KG1 (cell line): ENCODE results near the gene DPYSL4.

ENCODE experiments used
- DNase-seq: peaks from one replicate; lab custom pipeline; 2025; lab: John Stamatoyannopoulos, UW

Gene DPYSL4

DNA sequence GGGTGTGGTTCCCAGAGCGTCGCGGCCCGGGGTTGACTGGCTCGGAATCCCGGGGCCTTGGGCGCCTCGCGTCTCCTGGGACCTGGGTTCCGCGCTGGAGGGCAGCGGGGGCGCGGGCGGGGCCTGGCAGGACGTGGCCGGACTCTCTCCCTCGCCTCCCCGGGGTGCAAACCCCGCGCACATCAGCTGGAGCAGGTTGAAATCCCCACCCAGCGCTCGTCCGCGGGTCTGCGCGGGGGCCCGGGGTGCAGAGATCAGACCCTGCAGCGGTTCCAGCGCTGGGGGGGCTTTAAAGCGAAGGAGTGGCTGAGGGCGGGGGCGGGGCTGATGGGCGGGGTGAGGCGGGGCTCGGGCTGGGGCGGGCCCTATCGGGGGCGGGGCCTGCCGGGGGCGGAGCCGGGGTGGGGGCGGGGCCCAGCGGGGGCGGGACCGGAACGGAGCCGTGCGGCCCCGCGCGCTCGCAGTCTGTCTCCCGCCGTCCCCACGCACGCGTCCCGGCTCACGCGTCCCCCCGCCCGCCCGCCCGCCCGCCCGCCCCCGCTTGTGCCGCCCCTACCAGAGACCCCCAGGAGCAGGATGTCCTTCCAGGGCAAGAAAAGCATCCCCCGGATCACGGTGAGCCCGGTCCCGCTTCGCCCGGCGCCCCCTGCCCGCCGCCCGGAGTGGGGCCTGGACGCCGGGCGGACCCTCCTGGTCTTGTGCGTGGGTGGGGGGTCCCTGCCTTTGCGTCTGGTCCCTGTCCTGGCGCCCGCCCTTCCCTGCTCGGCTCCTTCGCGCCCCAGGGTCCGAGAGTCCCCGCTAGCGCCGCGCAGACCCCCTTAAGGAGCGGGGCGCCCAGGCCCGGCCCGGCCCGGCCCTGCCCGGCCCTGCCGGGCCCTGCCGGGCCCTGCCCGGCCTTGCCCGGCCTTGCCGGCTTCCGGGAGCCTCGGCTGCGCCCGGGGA lies at the start of gene DPYSL4:
Gene DPYSL4, plus strand, starts transcription at position 461 of the 942 bp plus-strand sequence. Its CDS starts 116 bp downstream, at position 577.
- no peak for DNase-seq

DNA sequence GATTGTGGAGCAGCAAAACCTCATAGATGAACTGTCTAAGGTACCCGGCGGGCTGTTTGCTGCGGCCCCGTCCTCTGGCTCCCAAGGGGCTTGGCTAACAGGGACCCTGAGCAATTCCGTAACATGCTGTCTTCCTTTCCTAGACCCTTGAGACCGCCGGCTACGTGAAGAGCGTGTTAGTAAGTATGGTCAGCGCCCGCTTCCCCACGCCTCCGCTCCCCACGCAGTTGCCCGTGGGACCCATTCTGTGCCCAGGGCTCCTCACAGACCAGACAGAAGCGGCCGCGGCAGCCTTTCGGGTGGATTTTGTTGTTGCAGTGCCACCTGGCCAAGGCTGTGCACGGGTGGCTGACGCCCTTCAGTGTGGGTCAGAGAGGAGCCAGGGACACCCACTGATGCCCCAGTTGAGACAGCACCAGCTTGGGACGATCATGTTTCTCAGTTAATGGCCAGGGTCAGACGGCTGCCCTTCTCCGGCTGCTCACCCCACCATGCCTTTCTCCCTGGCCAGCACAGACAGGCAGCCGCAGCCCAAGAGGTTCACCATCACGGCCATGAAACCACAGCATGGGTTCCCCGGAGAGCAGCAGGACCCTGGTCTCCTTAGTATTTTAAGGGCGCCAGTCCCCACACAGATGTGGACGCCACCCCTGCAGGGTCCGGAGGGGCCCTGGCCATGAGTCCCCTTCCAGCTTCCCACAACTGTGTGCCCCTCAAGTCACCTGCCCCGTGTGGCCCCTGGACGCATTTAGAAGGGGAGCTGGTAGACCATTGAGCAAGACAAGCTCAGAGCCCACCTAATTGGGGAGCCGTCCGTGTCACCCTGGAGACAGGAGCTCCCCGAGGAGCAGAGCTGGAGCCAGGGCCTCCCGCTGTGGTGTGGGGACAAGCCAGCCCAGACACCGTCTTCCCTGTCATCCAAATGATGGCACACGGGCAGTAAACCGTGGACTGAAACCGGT lies 49.4 kb upstream of the DPYSL4 start:
- DNase-seq = no peak

GRCh38 chr10:132138133-132138532 lies 48.6 kb upstream of the DPYSL4 start:
- no peak for DNase-seq

- no peak for DNase-seq
Observed at GRCh38 chr10:132138596-132138995, 48.2 kb upstream of the DPYSL4 start.

DNA sequence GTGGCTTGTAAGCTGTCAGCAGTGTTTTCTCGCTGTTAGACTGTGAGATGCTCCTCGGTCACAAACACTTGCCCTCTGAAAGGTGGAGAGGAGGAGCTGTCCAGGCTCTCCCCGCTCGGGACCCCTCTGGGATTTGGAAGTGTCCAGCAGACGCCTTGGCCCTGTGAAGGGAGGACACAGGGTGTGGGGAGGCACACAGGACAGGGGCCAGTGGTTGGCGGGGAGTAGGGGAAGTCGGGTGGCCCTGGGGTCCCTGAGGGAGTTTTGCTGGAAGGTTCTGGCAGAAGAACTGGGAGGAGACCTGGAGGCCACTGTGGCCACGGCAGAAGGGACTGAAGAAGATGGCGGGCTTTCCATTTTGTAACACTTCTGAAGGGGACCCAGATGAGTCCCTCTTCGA lies 47.2 kb upstream of the DPYSL4 start:
- DNase-seq = no peak

GRCh38 chr10:132140167-132140925 lies 46.4 kb upstream of the DPYSL4 start:
- DNase-seq = no peak

GRCh38 chr10:132141076-132141475 lies 45.7 kb upstream of the DPYSL4 start:
- DNase-seq = no peak

DNA sequence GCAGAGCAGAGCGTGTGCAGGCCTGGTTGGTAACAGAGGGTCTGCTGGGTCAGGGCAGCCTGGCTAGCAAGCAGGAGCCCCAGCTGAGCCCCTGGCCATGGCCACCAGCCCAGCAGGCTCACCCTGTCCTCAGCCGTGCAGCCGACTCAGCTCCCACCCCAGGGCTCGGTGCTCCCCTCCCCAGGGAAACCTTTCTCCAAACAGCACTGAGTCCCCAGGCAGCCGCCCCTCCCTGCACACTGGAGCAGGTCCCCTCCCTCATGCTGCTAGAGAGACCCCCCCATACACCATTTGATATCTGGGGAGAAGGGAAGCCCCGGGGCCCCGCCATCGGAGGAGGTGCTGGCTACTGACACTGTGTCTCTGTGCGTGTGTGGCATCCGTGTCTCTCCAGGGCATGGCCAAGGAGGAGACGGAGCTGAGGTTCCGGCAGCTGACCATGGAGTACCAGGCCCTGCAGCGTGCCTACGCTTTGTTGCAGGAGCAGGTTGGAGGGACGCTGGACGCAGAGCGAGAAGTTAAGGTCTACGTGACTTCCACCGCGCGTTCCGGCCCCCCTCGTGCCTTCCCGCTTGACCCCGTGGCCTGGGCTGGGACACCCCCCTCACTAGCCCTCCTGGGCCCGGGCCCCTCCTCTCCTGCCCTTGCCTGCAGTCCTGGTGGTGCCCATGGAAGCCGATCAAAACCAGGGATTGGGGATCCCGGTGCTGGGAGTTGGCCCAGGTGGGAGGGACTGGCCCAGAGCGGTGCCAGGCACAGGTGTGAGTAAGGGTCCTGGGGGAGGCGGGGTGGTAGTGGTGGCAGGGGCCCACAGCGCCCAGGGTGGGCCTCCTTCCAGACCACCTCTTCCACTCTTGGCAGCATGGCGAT lies 45.0 kb upstream of the DPYSL4 start:
- no peak for DNase-seq

DNA sequence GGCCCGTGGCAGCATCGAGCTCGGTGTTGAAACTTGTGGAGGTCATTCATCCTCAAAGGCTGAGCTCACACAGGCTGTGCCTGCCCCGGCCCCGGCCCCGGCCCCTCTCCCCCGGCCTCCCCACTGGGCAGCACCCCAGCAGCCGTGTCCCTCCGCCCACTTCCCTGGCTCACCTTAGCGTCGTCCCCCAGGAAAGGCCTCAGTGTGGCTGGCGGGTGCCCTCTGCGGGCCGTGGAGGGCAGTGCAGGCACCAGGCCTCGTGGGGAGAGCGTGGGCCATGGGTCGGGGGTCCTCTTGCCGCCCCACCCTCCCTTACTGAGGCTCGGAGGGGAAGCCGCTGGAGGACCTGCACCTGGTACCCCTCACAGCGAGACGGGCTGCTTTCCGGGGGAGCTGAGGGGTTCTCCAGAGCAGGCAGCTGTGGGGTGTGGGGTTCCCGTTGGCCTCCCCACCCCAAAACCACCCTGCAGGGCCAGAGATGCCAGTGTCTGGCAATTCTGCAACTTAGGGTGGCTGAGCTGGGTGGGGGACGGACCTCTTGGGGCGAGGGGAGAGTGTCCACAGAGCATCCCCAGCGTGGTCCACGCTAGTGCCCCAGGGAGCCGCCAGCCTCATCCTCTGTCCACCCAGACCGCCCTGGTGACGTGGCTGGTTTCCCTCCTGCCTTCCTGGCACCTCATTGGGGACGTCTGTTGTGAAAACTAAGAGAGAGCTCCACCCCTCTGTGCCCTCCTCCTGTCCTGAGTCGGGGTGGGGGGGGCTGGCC lies 44.2 kb upstream of the DPYSL4 start:
- no peak for DNase-seq

DNA sequence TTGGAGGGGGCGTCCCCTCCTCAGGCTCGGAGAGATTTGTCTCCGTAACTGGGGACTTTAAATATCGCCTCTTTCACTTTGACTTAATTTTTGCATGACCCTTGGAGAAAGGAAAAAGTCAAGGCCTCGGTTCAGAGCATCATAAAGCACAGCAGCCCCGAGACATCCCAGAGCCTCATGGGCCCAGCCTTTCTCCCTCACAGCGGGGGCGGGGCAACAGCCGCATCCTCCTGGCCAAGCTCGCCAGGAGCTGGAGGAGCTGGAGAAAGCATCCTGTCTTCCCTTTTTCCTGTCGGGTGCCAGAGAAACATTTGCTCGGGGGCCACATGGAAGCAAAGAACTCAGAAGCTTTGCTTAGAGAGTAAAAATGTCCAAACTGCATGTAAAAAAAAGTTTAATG lies 43.6 kb upstream of the DPYSL4 start:
- DNase-seq = no peak

DNA sequence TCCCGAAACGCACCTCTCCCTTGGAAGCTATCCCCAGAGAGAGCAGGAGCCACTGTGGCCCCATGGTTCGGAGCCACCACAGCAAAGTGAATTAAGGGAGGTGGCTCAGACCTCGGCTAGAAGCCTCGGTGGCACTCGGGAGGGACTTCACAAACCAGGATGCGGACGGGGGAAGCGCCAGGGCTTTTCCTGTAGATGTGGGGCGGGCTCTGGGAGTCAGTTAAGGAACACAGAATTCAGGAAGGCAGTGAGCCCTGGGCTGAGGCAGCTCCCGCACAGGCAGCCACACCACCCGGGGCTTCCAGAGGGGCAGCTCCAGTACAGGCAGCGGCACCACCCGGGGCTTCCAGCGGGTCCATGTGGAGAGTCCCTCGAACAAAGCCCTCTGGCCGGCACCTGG lies 42.7 kb upstream of the DPYSL4 start:
- no peak for DNase-seq

DNA sequence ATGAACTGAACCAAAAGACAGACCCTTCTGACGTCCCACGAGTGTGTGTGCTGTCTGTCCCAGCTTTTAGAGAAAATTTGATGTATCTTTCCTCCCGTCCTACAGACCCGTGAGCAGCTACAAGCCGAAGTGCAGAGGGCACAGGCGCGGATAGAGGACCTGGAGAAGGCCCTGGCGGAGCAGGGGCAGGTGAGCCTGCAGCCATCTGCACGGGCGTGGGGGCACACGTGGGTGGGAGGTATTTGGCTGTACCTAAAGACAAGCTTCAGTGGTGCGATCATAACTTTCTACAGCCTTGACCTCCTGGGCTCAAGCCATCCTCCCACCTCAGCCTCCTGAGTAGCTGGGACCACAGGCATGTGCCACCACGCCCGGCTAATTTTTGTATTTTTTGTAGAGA lies 41.7 kb upstream of the DPYSL4 start:
- no peak for DNase-seq

DNA sequence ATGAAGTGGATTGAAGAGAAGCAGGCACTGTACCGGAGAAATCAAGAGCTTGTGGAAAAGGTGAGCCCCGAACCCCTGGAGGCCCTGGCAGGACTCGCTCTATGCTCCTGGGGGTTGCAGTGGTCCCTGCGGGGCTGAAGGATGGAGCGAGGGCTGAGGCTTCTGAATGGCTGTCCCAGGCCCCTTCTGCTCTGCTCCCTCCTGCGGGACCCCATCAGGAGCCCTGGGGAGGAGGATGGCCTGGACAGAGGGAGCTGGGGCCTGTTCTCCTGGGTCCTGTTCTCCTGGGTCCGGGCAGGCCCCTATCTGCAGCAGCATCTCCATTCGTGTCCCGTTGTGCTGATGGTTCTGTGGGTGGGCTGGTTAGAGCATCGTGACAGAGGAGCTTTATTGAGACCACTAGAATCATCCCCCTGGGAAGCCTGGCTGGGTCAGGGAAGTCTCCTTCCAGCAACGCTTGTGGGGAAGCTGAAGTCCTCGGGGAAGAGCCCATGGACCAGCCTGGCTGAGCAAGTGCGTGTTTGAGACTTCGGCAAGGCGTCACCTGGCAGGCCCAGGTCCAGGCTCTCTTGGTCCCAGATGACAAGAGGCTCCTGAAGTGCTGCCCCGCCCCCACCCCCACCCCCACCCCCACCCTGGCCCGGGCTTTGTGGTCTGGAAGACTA lies 41.1 kb upstream of the DPYSL4 start:
- no peak for DNase-seq

GRCh38 chr10:132146271-132146671 lies 40.5 kb upstream of the DPYSL4 start:
- no peak for DNase-seq

GRCh38 chr10:132146941-132147915 lies 39.5 kb upstream of the DPYSL4 start:
- DNase-seq = no peak

- DNase-seq = no peak
Observed at GRCh38 chr10:132148261-132149251, 38.2 kb upstream of the DPYSL4 start.

- DNase-seq = no peak
Observed at GRCh38 chr10:132149271-132149670, 37.5 kb upstream of the DPYSL4 start.
